Nephron progenitor cell (in vitro differentiated cells): Measurements from ENCODE around the gene SLC17A7.
A peak's percentile ranks its signal among the peaks of the same experiment; 100 is the strongest.

ENCODE experiments used
- DNase-seq: peaks from one replicate; pipeline ENCODE4 v3.0.0; 2021
- H3K27ac Mint-ChIP-seq: 2 replicates; pipeline ENCODE4 v1.8.0; 2021; ENCODE audit warnings: mild to moderate bottlenecking, moderate library complexity, mixed read lengths
- H3K27me3 Mint-ChIP-seq: 2 replicates; pipeline ENCODE4 v1.8.0; 2021; ENCODE audit warnings: mild to moderate bottlenecking, low read depth, mixed read lengths; ENCODE audit not compliant: poor library complexity
- H3K36me3 Mint-ChIP-seq: 2 replicates; pipeline ENCODE4 v1.8.0; 2021; ENCODE audit warnings: low read depth, mixed read lengths
- H3K4me1 Mint-ChIP-seq: 2 replicates; pipeline ENCODE4 v1.8.0; 2021; ENCODE audit warnings: mixed read lengths
- H3K4me3 Mint-ChIP-seq: 2 replicates; pipeline ENCODE4 v1.8.0; 2021; ENCODE audit warnings: mild to moderate bottlenecking, moderate library complexity, mixed read lengths
- H3K9me3 Mint-ChIP-seq: 2 replicates; pipeline ENCODE4 v1.8.0; 2021; ENCODE audit warnings: mild to moderate bottlenecking, moderate library complexity, mixed read lengths
- CTCF ChIP-seq: fragments of 200-600 bp; sonication (generic); IDR thresholded peaks from 2 replicates; pipeline ENCODE4 v1.5.0; 2021; ENCODE audit warnings: antibody characterized with exemption

SLC17A7 gene

GRCh38 chr19:49398001-49398615 is 43.2 kb downstream of the SLC17A7 start:
- peaks cover 9% of the 10 kb centered on the region for H3K27me3 Mint-ChIP-seq
- no peak for DNase-seq
- H3K4me1 Mint-ChIP-seq: peaks cover 53% of the 10 kb centered on the region
- no peaks in the 10 kb centered on the region for H3K36me3 Mint-ChIP-seq
- peak overlapping the region; percentile 8 for H3K4me3 Mint-ChIP-seq
- no peaks in the 10 kb centered on the region for H3K9me3 Mint-ChIP-seq
- no peak for TF ChIP-seq CTCF
- peak overlapping the region; percentile 96 for H3K27ac Mint-ChIP-seq

- peaks cover 50% of the 10 kb centered on the region for H3K4me1 Mint-ChIP-seq
- no peaks in the 10 kb centered on the region for H3K36me3 Mint-ChIP-seq
- no peak for DNase-seq
- peaks cover 11% of the 10 kb centered on the region for H3K27me3 Mint-ChIP-seq
- no peaks in the 10 kb centered on the region for H3K9me3 Mint-ChIP-seq
- no peak overlapping the region for H3K27ac Mint-ChIP-seq
- TF ChIP-seq CTCF: no peak
- H3K4me3 Mint-ChIP-seq: no peak overlapping the region
Measured at GRCh38 chr19:49396738-49397505, 44.4 kb downstream of the SLC17A7 start.

GRCh38 chr19:49395581-49396407 is 45.5 kb downstream of the SLC17A7 start:
- no peak for DNase-seq
- Mint-ChIP-seq H3K27ac (peak overlapping the region; percentile 29), H3K36me3 (no peaks in the 10 kb centered on the region), H3K9me3 (no peaks in the 10 kb centered on the region), H3K4me3 (no peak overlapping the region), H3K27me3 (peaks cover 12% of the 10 kb centered on the region), H3K4me1 (peaks cover 47% of the 10 kb centered on the region)
- TF ChIP-seq CTCF: no peak

GRCh38 chr19:49393881-49394280 is 47.4 kb downstream of the SLC17A7 start:
- TF ChIP-seq CTCF: no peak
- Mint-ChIP-seq H3K4me1 (peaks cover 44% of the 10 kb centered on the region), H3K9me3 (no peaks in the 10 kb centered on the region), H3K27me3 (peaks cover 17% of the 10 kb centered on the region), H3K27ac (no peak overlapping the region), H3K36me3 (no peaks in the 10 kb centered on the region), H3K4me3 (no peak overlapping the region)
- DNase-seq: no peak

GRCh38 chr19:49391581-49392399 is 49.5 kb downstream of the SLC17A7 start:
- Mint-ChIP-seq H3K4me1 (peaks cover 30% of the 10 kb centered on the region), H3K27ac (no peak overlapping the region), H3K9me3 (peaks cover 8% of the 10 kb centered on the region), H3K36me3 (no peaks in the 10 kb centered on the region), H3K4me3 (no peak overlapping the region), H3K27me3 (peaks cover 17% of the 10 kb centered on the region)
- peak; percentile 77 for DNase-seq
- TF ChIP-seq CTCF: peak; percentile 85
